ENCODE data around the gene RPA1. TPM values are rescaled to one million over a fixed set of nuclear protein-coding genes. Genes with fewer than 3 reads are reported as not detected.
A peak's percentile ranks its signal among the peaks of the same experiment; 100 is the strongest.
"Not testable (repeated sequence)": the region's sequence is repeated elsewhere in the genome, so short reads cannot be mapped to it uniquely, and the experiment has no call there.

Gene RPA1
- total and polyA plus RNA-seq, 7 experiments from 2014 or later = 57.8 to 264 (median 85.2) TPM

DNA sequence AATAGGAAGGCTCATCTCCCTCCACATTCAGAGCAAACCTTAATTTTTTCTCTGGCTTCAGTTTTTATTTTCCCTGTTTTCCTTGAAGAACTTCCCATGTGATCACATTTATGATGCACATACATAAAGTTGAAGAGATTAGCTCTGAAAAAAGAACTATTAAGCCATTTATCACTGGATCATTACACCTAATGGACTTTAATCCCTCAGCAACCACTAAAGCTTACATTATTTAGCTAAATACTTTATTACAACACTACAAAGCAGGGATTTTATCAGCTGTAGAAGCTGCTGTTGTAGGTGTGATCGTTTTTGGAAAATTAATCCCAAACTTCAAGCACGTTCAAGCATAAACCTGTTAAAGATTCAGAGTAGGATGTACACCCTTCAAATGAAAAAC, 21.2 kb upstream of the RPA1 start:
- intact Hi-C loops (cut with micrococcal nuclease) = no loop called here
- no peaks in the 10 kb centered on the region for H3K9me3 Mint-ChIP-seq
- Histone ChIP-seq H3K27me3 (ENCODE audit: control insufficient read depth in 2 of 2, insufficient read depth in 2 of 2, low read length in 2 of 2) (no peaks in the 10 kb centered on the region), H3K4me3 (ENCODE audit: low read length) (no peak overlapping the region), H3K9me3 (ENCODE audit: control insufficient read depth in 2 of 3, low read length in 3 of 3) (no peaks in the 10 kb centered on the region), H3K4me1 (ENCODE audit: control insufficient read depth in 2 of 2, insufficient read depth in 2 of 2, low read length in 2 of 2) (no peaks in the 10 kb centered on the region), H3K27ac (ENCODE audit: low read depth, low read length) (no peak overlapping the region), H3K36me3 (ENCODE audit: control insufficient read depth in 2 of 3, insufficient read depth in 3 of 3, low read length in 3 of 3) (peaks cover 0 to 38% (median 5%) of the 10 kb centered on the region in 3 experiments)
- ChIA-PET POLR2A (interaction anchor here (0.7 to 1.0 kb wide), 2 partner anchors 45 to 87 kb away, joined by 4 to 5 read pairs; no protein-coding TSS in a partner anchor), CTCF (no interaction called here)
- H3K4me1 Mint-ChIP-seq = peaks cover 0 to 10% (median 3%) of the 10 kb centered on the region in 7 donors
- DNase-seq = no peak
- peaks cover 0 to 31% (median 13%) of the 10 kb centered on the region in 5 donors for H3K36me3 Mint-ChIP-seq
- H3K27me3 Mint-ChIP-seq = no peaks in the 10 kb centered on the region
- no peak overlapping the region for H3K4me3 Mint-ChIP-seq
- H3K27ac Mint-ChIP-seq = no peak overlapping the region
- ATAC-seq = no peak

DNA sequence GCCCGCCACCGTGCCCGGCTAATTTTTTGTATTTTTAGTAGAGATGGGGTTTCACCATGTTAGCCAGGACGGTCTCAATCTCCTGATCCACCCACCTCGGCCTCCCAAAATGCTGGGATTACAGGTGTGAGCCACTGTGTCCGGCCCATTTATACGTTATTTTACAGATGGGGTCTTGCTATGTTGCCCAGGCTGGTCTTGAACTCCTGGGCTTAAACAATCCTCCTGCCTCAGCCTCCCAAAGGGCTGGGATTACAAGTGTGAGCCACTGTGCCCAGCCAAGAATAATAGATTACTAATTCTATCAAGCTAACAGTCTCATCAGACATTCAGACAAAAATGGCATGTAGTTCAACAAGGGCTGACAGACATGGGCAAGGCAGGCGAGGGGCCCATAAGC, 20.0 kb upstream of the RPA1 start:
- H3K27me3 Mint-ChIP-seq; H3K9me3 Mint-ChIP-seq; CTCF ChIA-PET; DNase-seq; H3K27ac ChIP-seq (ENCODE audit: low read depth, low read length); ATAC-seq; intact Hi-C loops (cut with micrococcal nuclease); H3K4me3 ChIP-seq (ENCODE audit: low read length); H3K4me3 Mint-ChIP-seq; H3K9me3 ChIP-seq (ENCODE audit: control insufficient read depth in 2 of 3, low read length in 3 of 3); H3K27me3 ChIP-seq (ENCODE audit: control insufficient read depth in 2 of 2, insufficient read depth in 2 of 2, low read length in 2 of 2); H3K4me1 ChIP-seq (ENCODE audit: control insufficient read depth in 2 of 2, insufficient read depth in 2 of 2, low read length in 2 of 2); POLR2A ChIA-PET: not testable (repeated sequence)
- H3K4me1 Mint-ChIP-seq = peaks cover 0 to 10% (median 3%) of the 10 kb centered on the region in 7 donors
- H3K36me3 Mint-ChIP-seq = peaks cover 0 to 24% (median 8%) of the 10 kb centered on the region in 5 donors
- H3K36me3 ChIP-seq (ENCODE audit: control insufficient read depth in 2 of 3, insufficient read depth in 3 of 3, low read length in 3 of 3) = peaks cover 0 to 29% (median under 1%) of the 10 kb centered on the region in 3 experiments
- H3K27ac Mint-ChIP-seq = peak overlapping the region in 1 of 9 donors; percentile 22

DNA sequence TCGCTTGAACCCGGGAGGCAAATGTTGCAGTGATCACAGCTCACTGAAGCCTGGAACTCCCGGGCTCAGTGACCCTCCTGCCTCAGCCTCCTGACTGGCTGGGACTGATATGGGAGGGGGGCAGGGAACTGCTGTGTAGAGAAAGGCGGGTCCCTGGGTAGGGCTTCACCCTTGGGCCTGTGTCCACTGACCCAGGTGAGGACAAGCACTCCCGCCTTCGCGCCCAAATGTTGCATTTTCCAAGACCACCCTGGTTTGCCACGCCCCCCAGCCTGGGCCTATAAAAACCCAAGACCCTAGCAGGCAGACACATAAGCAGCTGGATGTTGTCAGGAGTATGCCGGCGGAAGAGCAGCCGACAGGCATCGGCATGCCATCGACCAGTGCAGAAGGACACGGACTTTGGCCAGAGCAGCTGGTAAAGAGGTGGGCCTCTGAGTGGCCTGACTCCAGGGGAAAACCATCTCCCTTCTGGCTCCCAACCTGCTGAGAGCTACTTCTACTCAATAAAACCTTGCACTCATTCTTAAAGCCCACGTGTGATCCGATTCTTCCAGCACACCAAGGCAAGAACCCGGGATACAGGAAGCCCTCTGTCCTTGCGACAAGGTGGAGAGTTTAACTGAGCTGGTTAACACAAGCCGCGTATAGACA, 19.2 kb upstream of the RPA1 start:
- no peaks in the 10 kb centered on the region for H3K27me3 ChIP-seq (ENCODE audit: control insufficient read depth in 2 of 2, insufficient read depth in 2 of 2, low read length in 2 of 2)
- H3K4me1 ChIP-seq (ENCODE audit: control insufficient read depth in 2 of 2, insufficient read depth in 2 of 2, low read length in 2 of 2) = no peaks in the 10 kb centered on the region
- Mint-ChIP-seq H3K9me3 (no peaks in the 10 kb centered on the region), H3K4me3 (no peak overlapping the region), H3K36me3 (peaks cover 0 to 23% (median 8%) of the 10 kb centered on the region in 5 donors), H3K27ac (no peak overlapping the region), H3K4me1 (peaks cover 0 to 10% (median 3%) of the 10 kb centered on the region in 7 donors), H3K27me3 (no peaks in the 10 kb centered on the region)
- H3K27ac ChIP-seq (ENCODE audit: low read depth, low read length) = no peak overlapping the region
- CTCF ChIA-PET = no interaction called here
- H3K36me3 ChIP-seq (ENCODE audit: control insufficient read depth in 2 of 3, insufficient read depth in 3 of 3, low read length in 3 of 3) = peaks cover 0 to 28% (median 0%) of the 10 kb centered on the region in 3 experiments
- no peak overlapping the region for H3K4me3 ChIP-seq (ENCODE audit: low read length)
- intact Hi-C loops (cut with micrococcal nuclease) = no loop called here
- ATAC-seq (no peak), DNase-seq (no peak)
- POLR2A ChIA-PET = no interaction called here
- H3K9me3 ChIP-seq (ENCODE audit: control insufficient read depth in 2 of 3, low read length in 3 of 3) = no peaks in the 10 kb centered on the region

DNA sequence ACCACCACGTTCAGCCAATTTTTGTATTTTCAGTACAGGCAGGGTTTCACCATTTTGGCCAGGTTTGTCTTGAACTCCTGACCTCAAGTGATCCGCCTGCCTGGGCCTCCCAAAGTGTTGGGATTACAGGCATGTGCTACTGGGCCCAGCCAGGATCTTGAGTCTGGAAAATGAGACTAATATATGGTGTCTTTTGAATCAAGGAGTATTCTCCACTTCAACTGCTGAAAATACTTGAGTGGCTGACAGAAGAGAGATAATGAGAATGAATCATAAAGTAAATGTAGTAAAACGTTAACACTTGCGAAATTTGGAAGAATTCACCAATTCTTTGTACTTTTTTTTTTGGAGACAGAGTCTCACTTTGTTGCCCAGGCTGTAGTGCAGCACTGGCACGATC, 16.7 kb upstream of the RPA1 start:
- no peaks in the 10 kb centered on the region for H3K27me3 Mint-ChIP-seq
- no peak overlapping the region for H3K4me3 Mint-ChIP-seq
- Histone ChIP-seq H3K36me3 (ENCODE audit: control insufficient read depth in 2 of 3, insufficient read depth in 3 of 3, low read length in 3 of 3) (peaks cover 0 to 28% (median 0%) of the 10 kb centered on the region in 3 experiments), H3K4me3 (ENCODE audit: low read length) (no peak overlapping the region), H3K27me3 (ENCODE audit: control insufficient read depth in 2 of 2, insufficient read depth in 2 of 2, low read length in 2 of 2) (no peaks in the 10 kb centered on the region), H3K9me3 (ENCODE audit: control insufficient read depth in 2 of 3, low read length in 3 of 3) (no peaks in the 10 kb centered on the region), H3K27ac (ENCODE audit: low read depth, low read length) (no peak overlapping the region), H3K4me1 (ENCODE audit: control insufficient read depth in 2 of 2, insufficient read depth in 2 of 2, low read length in 2 of 2) (no peaks in the 10 kb centered on the region)
- POLR2A ChIA-PET = no interaction called here
- no peak for DNase-seq
- no peak overlapping the region for H3K27ac Mint-ChIP-seq
- H3K36me3 Mint-ChIP-seq = peaks cover 0 to 20% (median 12%) of the 10 kb centered on the region in 5 donors
- CTCF ChIA-PET = no interaction called here
- no peak for ATAC-seq
- H3K9me3 Mint-ChIP-seq = no peaks in the 10 kb centered on the region
- intact Hi-C loops (cut with micrococcal nuclease) = no loop called here
- H3K4me1 Mint-ChIP-seq = peaks cover 0 to 7% (median under 1%) of the 10 kb centered on the region in 7 donors

DNA sequence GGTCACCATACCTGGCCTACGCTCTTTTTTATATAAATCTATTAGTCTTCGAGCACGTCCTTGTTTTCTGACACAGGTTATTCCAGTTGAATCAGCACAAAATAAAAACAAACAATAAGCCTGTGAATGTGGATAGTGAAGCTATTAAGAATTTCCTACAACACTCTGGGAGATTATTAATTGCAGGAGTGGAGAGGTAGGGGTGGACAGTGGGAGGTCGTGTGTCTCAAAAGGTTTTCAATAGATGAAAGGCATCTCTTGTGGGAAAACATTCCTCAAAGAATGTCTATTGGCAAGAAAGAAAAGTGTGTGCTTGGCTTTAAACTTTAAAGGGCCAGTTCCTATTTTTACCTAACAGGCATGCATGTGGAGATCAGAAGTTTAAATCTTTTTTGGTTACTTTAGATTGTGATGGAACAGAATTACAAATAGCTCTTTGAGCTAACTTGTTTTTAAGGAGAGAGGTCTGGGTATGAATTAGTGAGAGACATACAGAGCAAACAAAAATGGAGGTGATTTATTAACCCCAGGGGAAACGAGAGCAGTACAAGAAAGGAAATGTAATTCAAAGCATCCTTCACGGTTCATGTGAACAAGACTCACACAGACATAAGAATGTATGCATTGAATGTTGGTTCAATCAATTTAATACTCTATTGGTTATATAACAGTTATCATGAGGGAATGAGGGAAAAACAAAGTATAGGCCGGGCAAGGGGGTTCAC, 9.1 kb upstream of the RPA1 start:
- DNase-seq (no peak), ATAC-seq (no peak)
- Histone ChIP-seq H3K36me3 (ENCODE audit: control insufficient read depth in 2 of 3, insufficient read depth in 3 of 3, low read length in 3 of 3) (peaks cover 0 to 5% (median 2%) of the 10 kb centered on the region in 3 experiments), H3K4me1 (ENCODE audit: control insufficient read depth in 2 of 2, insufficient read depth in 2 of 2, low read length in 2 of 2) (peaks cover 5 to 13% of the 10 kb centered on the region in 2 donors), H3K4me3 (ENCODE audit: low read length) (no peak overlapping the region), H3K27me3 (ENCODE audit: control insufficient read depth in 2 of 2, insufficient read depth in 2 of 2, low read length in 2 of 2) (no peaks in the 10 kb centered on the region), H3K27ac (ENCODE audit: low read depth, low read length) (no peak overlapping the region), H3K9me3 (ENCODE audit: control insufficient read depth in 2 of 3, low read length in 3 of 3) (no peaks in the 10 kb centered on the region)
- intact Hi-C loops (cut with micrococcal nuclease) = no loop called here
- Mint-ChIP-seq H3K27me3 (no peaks in the 10 kb centered on the region), H3K27ac (peak overlapping the region in 3 of 9 donors; percentile 7 to 76 (median 51)), H3K4me3 (no peak overlapping the region), H3K9me3 (peaks cover 0 to 1% (median 0%) of the 10 kb centered on the region in 11 donors), H3K4me1 (peaks cover 16 to 36% (median 24%) of the 10 kb centered on the region in 7 donors), H3K36me3 (peaks cover 4 to 27% (median 23%) of the 10 kb centered on the region in 5 donors)
- ChIA-PET POLR2A (interaction anchor here (0.7 to 2.2 kb wide), 3 partner anchors 9 to 459 kb away, joined by 3 to 6 read pairs (median 5); partner anchors contain the start of genes RPA1 and SMYD4), CTCF (interaction anchor here (0.5 kb wide), 1 partner anchor 150 kb away, joined by 4 read pairs; no protein-coding TSS in a partner anchor)

DNA sequence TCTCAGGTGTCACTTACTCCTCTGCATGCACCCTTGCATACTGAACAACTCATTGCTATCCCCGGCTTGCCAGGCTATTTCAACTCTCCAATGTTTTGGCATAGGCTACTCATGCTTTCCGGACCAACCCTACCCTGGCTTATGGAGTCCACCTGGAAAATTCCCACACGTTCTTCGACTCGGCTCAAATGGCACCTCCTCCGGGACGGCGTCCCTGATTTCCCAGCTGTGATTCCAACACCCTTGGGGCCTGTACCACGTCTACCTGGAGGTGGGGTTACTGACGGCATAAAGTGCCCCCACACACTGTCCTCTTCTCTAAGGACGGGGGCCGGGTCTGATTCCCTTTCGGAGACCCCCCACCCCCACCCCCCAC, 601 bp upstream of the RPA1 start:
- Histone ChIP-seq H3K27me3 (ENCODE audit: control insufficient read depth in 2 of 2, insufficient read depth in 2 of 2, low read length in 2 of 2) (no peaks in the 10 kb centered on the region), H3K4me3 (ENCODE audit: low read length) (peak overlapping the region; percentile 82), H3K9me3 (ENCODE audit: control insufficient read depth in 2 of 3, low read length in 3 of 3) (no peaks in the 10 kb centered on the region), H3K27ac (ENCODE audit: low read depth, low read length) (peak overlapping the region; percentile 86), H3K4me1 (ENCODE audit: control insufficient read depth in 2 of 2, insufficient read depth in 2 of 2, low read length in 2 of 2) (peaks cover 17 to 22% of the 10 kb centered on the region in 2 donors), H3K36me3 (ENCODE audit: control insufficient read depth in 2 of 3, insufficient read depth in 3 of 3, low read length in 3 of 3) (peaks cover 0 to 13% (median 2%) of the 10 kb centered on the region in 3 experiments)
- ChIA-PET CTCF (interaction anchor here (1.5 kb wide), 1 partner anchor 107 kb away, joined by 7 read pairs; no protein-coding TSS in a partner anchor), POLR2A (interaction anchor here (0.6 to 2.2 kb wide), 12 partner anchors 9 to 507 kb away, joined by 3 to 8 read pairs (median 3); partner anchors contain the start of genes PRPF8, RILP and TSR1)
- no peak for ATAC-seq
- Mint-ChIP-seq H3K27ac (peak overlapping the region in 8 of 9 donors; percentile 48 to 95 (median 86)), H3K4me1 (peaks cover 36 to 75% (median 62%) of the 10 kb centered on the region in 7 donors), H3K9me3 (peaks cover 0 to 2% (median 0%) of the 10 kb centered on the region in 11 donors), H3K27me3 (no peaks in the 10 kb centered on the region), H3K36me3 (peaks cover 7 to 31% (median 15%) of the 10 kb centered on the region in 5 donors), H3K4me3 (peak overlapping the region; percentile 76 to 100 (median 94))
- intact Hi-C loops (cut with micrococcal nuclease) = loop anchor here in 1 of 2 donors (1.0 to 5.0 kb wide), 5 partner anchors 104 to 572 kb away; partner anchors contain the start of genes DPH1, MNT, OVCA2 and WDR81
- peak in 2 of 9 donors; percentile 8 to 33 for DNase-seq
